Caco-2 (cell line): ENCODE results near the gene PYHIN1. TPM values are rescaled to one million over a fixed set of nuclear protein-coding genes. Genes with fewer than 3 reads are reported as not detected.

Source experiments
- BruUV-seq: library from RNA; stranded (reverse); fragments of 400-500 nt; replicated peaks from 2 replicates; lab custom pipeline; 2021; lab: Mats Ljungman, UMichigan
- CTCF ChIA-PET: fragments of 300-600 bp; sonication (Branson Sonifier 250); formaldehyde crosslinking; loops from one replicate; lab custom pipeline; 2022; ENCODE audit warnings: antibody characterized with exemption; lab: Charles Lee
- POLR2A ChIA-PET: fragments of 300-600 bp; sonication (Branson Sonifier 250); formaldehyde crosslinking; loops from one replicate; lab custom pipeline; 2022; ENCODE audit warnings: antibody characterized with exemption; lab: Charles Lee
- DNase-seq, 2 experiments: peaks; one replicate each; pipeline versions ENCODE4 v3.0.0 to v3.0.0-alpha.2; 2020 to 2022
- H3K27me3 ChIP-seq: replicated peaks from 2 replicates; pipeline ENCODE4 v1.6.0; 2011; ENCODE audit warnings: low read length; ENCODE audit not compliant: control insufficient read depth, insufficient read depth
- H3K36me3 ChIP-seq: 2 replicates; pipeline ENCODE4 v1.5.1; 2011; ENCODE audit warnings: low read length; ENCODE audit not compliant: control insufficient read depth, insufficient read depth
- H3K4me1 ChIP-seq: fragments of 250-450 bp; sonication (Bioruptor Pico); 2 replicates; pipeline ENCODE4 v1.5.1; 2020; ENCODE audit warnings: mild to moderate bottlenecking
- H3K4me3 ChIP-seq: 2 replicates; pipeline ENCODE4 v1.5.1; 2011; ENCODE audit warnings: low read depth, mild to moderate bottlenecking, control low read depth, low read length
- H3K9me3 ChIP-seq: fragments of 250-450 bp; sonication (Bioruptor Pico); 2 replicates; pipeline ENCODE4 v1.5.1; 2020; ENCODE audit warnings: mild to moderate bottlenecking, moderate library complexity
- H3K27ac Mint-ChIP-seq: one replicate; pipeline ENCODE4 v1.8.0; 2022; ENCODE audit warnings: mixed read lengths; ENCODE audit not compliant: unreplicated experiment
- H3K27me3 Mint-ChIP-seq: one replicate; pipeline ENCODE4 v1.8.0; 2022; ENCODE audit warnings: mixed read lengths; ENCODE audit not compliant: insufficient read depth, unreplicated experiment
- H3K36me3 Mint-ChIP-seq: one replicate; pipeline ENCODE4 v1.8.0; 2022; ENCODE audit warnings: mild to moderate bottlenecking, mixed read lengths; ENCODE audit not compliant: insufficient read depth, unreplicated experiment
- H3K4me1 Mint-ChIP-seq: one replicate; pipeline ENCODE4 v1.8.0; 2022; ENCODE audit warnings: low read depth, mixed read lengths; ENCODE audit not compliant: unreplicated experiment
- H3K4me3 Mint-ChIP-seq: one replicate; pipeline ENCODE4 v1.8.0; 2022; ENCODE audit warnings: mild to moderate bottlenecking, moderate library complexity, mixed read lengths; ENCODE audit not compliant: unreplicated experiment
- H3K9me3 Mint-ChIP-seq: one replicate; pipeline ENCODE4 v1.8.0; 2022; ENCODE audit warnings: mixed read lengths; ENCODE audit not compliant: unreplicated experiment
- CTCF ChIP-seq, 2 experiments: fragments of 200-600 bp in 1 of 2; IDR thresholded peaks; 1 replicate in 1 of 2; 2 replicates in 1 of 2; pipeline versions ENCODE4 v1.5.1 to v1.8.0; 2011 to 2022; ENCODE audit warnings: antibody characterized with exemption in 1 of 2, control low read depth in 1 of 2, inconsistent platforms in 1 of 2, low read depth in 1 of 2, low read length in 1 of 2, mild to moderate bottlenecking in 1 of 2, moderate library complexity in 1 of 2; ENCODE audit not compliant: insufficient read depth in 1 of 2, severe bottlenecking in 1 of 2, unreplicated experiment in 1 of 2
- intact Hi-C: fragments of 100-400 bp; cut with micrococcal nuclease; formaldehyde crosslinking; loops from one replicate; pipeline ENCODE4 v1.10.0; 2022; ENCODE audit not compliant: unreplicated experiment
- total RNA-seq: library from RNA; stranded (reverse); gene quantifications from 2 replicates; pipeline ENCODE4 v1.2.3, GENCODE V29; 2022

PYHIN1 gene
- total RNA-seq, 1 experiment from 2014 or later: not detected

DNA sequence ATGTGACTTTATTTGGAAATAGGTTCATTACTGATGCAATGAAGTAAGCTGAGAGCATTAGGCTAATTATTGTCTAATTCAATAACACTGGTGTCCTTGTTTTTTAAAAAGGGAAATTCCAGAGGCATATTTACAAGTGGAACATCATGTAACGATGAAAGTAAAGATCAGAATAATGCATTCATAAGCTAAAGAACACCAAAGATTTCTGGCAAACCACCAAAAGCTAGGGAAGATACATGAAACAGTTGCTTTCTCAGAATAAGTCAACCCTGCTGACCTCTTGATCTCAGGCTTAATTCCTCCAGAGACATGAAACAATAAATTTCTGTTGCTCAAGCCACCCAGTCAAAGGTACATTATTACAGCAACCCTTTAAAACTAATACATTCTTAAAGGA lies 58.1 kb downstream of the PYHIN1 start:
- Mint-ChIP-seq H3K4me1 (no peaks in the 10 kb centered on the region), H3K36me3 (no peaks in the 10 kb centered on the region), H3K27me3 (no peaks in the 10 kb centered on the region), H3K9me3 (peaks cover 7% of the 10 kb centered on the region), H3K4me3 (no peak overlapping the region), H3K27ac (no peak overlapping the region)
- POLR2A ChIA-PET: no interaction called here
- Histone ChIP-seq H3K4me1 (no peaks in the 10 kb centered on the region), H3K4me3 (no peak overlapping the region), H3K9me3 (no peaks in the 10 kb centered on the region), H3K27me3 (no peaks in the 10 kb centered on the region), H3K36me3 (no peaks in the 10 kb centered on the region)
- TF ChIP-seq CTCF (IDR thresholded peaks at IDR 0.05; ENCODE audit: insufficient read depth in 1 of 2, low read depth in 1 of 2, low read length in 1 of 2, severe bottlenecking in 1 of 2, unreplicated experiment in 1 of 2): no peak
- CTCF ChIA-PET: no interaction called here
- intact Hi-C loops: no loop called here
- no TSS peak for BruUV-seq
- no peak for DNase-seq

DNA sequence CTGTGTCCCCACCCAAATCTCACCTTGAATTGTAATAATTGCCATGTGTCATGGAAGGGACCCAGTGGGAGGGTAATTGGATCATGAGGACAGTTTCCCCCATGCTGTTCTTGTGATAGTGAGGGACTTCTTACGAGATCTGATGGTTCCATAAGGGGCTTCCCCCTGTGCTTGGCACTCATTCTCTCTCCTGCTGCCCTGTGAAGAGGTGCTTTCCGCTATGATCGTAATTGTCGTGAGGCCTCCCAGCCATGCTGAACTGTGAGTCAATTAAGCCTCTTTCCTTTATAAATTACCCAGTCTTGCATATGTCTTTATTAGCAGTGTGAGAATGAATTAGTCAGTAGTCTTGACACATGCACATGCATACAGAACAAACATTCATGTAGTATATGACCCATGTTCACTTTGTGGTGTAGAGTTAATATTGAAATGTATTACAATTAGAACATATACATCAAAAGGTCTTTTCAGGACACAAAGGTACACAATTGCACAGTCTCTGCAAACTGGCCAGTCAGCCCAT lies 61.5 kb downstream of the PYHIN1 start:
- no peak overlapping the region for H3K27ac Mint-ChIP-seq
- no peak for DNase-seq
- BruUV-seq: no TSS peak
- H3K27me3 Mint-ChIP-seq: no peaks in the 10 kb centered on the region
- no peak overlapping the region for H3K4me3 ChIP-seq
- no peak for TF ChIP-seq CTCF (IDR thresholded peaks at IDR 0.05; ENCODE audit: insufficient read depth in 1 of 2, low read depth in 1 of 2, low read length in 1 of 2, severe bottlenecking in 1 of 2, unreplicated experiment in 1 of 2)
- intact Hi-C loops: loop anchor here (10.0 kb wide), 1 partner anchor 788 kb away; no protein-coding TSS in a partner anchor
- peaks cover 9% of the 10 kb centered on the region for H3K9me3 Mint-ChIP-seq
- CTCF ChIA-PET: no interaction called here
- H3K27me3 ChIP-seq: no peaks in the 10 kb centered on the region
- no peaks in the 10 kb centered on the region for H3K4me1 ChIP-seq
- no peak overlapping the region for H3K4me3 Mint-ChIP-seq
- H3K9me3 ChIP-seq: no peaks in the 10 kb centered on the region
- no peaks in the 10 kb centered on the region for H3K36me3 Mint-ChIP-seq
- POLR2A ChIA-PET: no interaction called here
- H3K4me1 Mint-ChIP-seq: no peaks in the 10 kb centered on the region
- H3K36me3 ChIP-seq: no peaks in the 10 kb centered on the region

DNA sequence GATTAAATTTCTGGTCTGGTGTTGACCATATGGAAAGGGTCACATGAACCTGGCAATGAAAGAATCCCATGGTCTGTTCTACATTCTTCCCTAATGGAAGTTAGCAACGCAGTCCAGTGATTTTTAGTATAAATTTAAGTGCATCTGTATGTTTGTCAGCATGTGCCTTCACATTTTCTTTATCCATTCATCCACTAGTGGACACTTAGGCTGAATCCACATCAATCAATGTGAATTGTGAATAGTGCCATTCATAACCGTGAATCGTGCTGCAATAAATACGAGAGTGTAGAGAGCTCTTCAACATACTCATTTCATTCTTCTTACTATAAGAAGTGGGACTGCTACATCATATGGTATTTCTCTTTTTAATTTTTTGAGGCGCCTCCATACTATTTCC lies 65.6 kb downstream of the PYHIN1 start:
- Mint-ChIP-seq H3K36me3 (no peaks in the 10 kb centered on the region), H3K4me3 (no peak overlapping the region), H3K9me3 (peaks cover 9% of the 10 kb centered on the region), H3K4me1 (no peaks in the 10 kb centered on the region), H3K27ac (no peak overlapping the region), H3K27me3 (peaks cover 4% of the 10 kb centered on the region)
- POLR2A ChIA-PET: no interaction called here
- TF ChIP-seq CTCF (IDR thresholded peaks at IDR 0.05; ENCODE audit: insufficient read depth in 1 of 2, low read depth in 1 of 2, low read length in 1 of 2, severe bottlenecking in 1 of 2, unreplicated experiment in 1 of 2): no peak
- H3K4me3 ChIP-seq: no peak overlapping the region
- no peaks in the 10 kb centered on the region for H3K9me3 ChIP-seq
- no peaks in the 10 kb centered on the region for H3K4me1 ChIP-seq
- no peaks in the 10 kb centered on the region for H3K36me3 ChIP-seq
- H3K27me3 ChIP-seq: no peaks in the 10 kb centered on the region
- no peak for DNase-seq
- intact Hi-C loops: loop anchor here (5.0 to 10.0 kb wide), 2 partner anchors 200 to 792 kb away; no protein-coding TSS in a partner anchor
- no TSS peak for BruUV-seq
- CTCF ChIA-PET: no interaction called here
